ENCODE data around the gene PDXP.
A peak's percentile ranks its signal among the peaks of the same experiment; 100 is the strongest.

PDXP gene

GRCh38 chr22:37628830-37629229 is 29.7 kb upstream of the PDXP start:
- Histone ChIP-seq H3K36me3 (ENCODE audit: control insufficient read depth in 2 of 2, insufficient read depth in 2 of 2, low read length in 2 of 2) (peaks cover 25 to 40% of the 10 kb centered on the region in 2 donors), H3K9me3 (ENCODE audit: control insufficient read depth in 2 of 2, low read length in 2 of 2) (no peaks in the 10 kb centered on the region), H3K27ac (ENCODE audit: low read depth in 2 of 2, low read length in 2 of 2) (no peak overlapping the region), H3K4me3 (ENCODE audit: low read length in 2 of 2) (no peak overlapping the region), H3K4me1 (ENCODE audit: control insufficient read depth in 2 of 2, insufficient read depth in 2 of 2, low read length in 2 of 2) (peaks cover 41% of the 10 kb centered on the region in 2 donors), H3K9ac (ENCODE audit: low read depth in 1 of 2, low read length in 2 of 2) (no peak overlapping the region), H3K27me3 (ENCODE audit: control insufficient read depth in 2 of 2, insufficient read depth in 2 of 2, low read length in 2 of 2) (no peaks in the 10 kb centered on the region)

- Histone ChIP-seq H3K27ac (ENCODE audit: low read depth in 2 of 2, low read length in 2 of 2) (no peak overlapping the region), H3K27me3 (ENCODE audit: control insufficient read depth in 2 of 2, insufficient read depth in 2 of 2, low read length in 2 of 2) (no peaks in the 10 kb centered on the region), H3K4me3 (ENCODE audit: low read length in 2 of 2) (no peak overlapping the region), H3K36me3 (ENCODE audit: control insufficient read depth in 2 of 2, insufficient read depth in 2 of 2, low read length in 2 of 2) (peaks cover 25 to 36% of the 10 kb centered on the region in 2 donors), H3K4me1 (ENCODE audit: control insufficient read depth in 2 of 2, insufficient read depth in 2 of 2, low read length in 2 of 2) (peaks cover 46 to 48% of the 10 kb centered on the region in 2 donors), H3K9me3 (ENCODE audit: control insufficient read depth in 2 of 2, low read length in 2 of 2) (no peaks in the 10 kb centered on the region), H3K9ac (ENCODE audit: low read depth in 1 of 2, low read length in 2 of 2) (no peak overlapping the region)
Observed at GRCh38 chr22:37629928-37630327, 28.6 kb upstream of the PDXP start.

GRCh38 chr22:37630839-37631435 is 27.6 kb upstream of the PDXP start:
- peaks cover 22 to 30% of the 10 kb centered on the region in 2 donors for H3K36me3 ChIP-seq (ENCODE audit: control insufficient read depth in 2 of 2, insufficient read depth in 2 of 2, low read length in 2 of 2)
- no peak overlapping the region for H3K27ac ChIP-seq (ENCODE audit: low read depth in 2 of 2, low read length in 2 of 2)
- H3K4me1 ChIP-seq (ENCODE audit: control insufficient read depth in 2 of 2, insufficient read depth in 2 of 2, low read length in 2 of 2) = peaks cover 48 to 50% of the 10 kb centered on the region in 2 donors

GRCh38 chr22:37631448-37632173 is 26.9 kb upstream of the PDXP start:
- Histone ChIP-seq H3K27me3 (ENCODE audit: control insufficient read depth in 2 of 2, insufficient read depth in 2 of 2, low read length in 2 of 2) (no peaks in the 10 kb centered on the region), H3K4me3 (ENCODE audit: low read length in 2 of 2) (no peak overlapping the region), H3K36me3 (ENCODE audit: control insufficient read depth in 2 of 2, insufficient read depth in 2 of 2, low read length in 2 of 2) (peaks cover 22 to 30% of the 10 kb centered on the region in 2 donors), H3K27ac (ENCODE audit: low read depth in 2 of 2, low read length in 2 of 2) (peak overlapping the region in 1 of 2 donors; percentile 87), H3K4me1 (ENCODE audit: control insufficient read depth in 2 of 2, insufficient read depth in 2 of 2, low read length in 2 of 2) (peaks cover 44 to 48% of the 10 kb centered on the region in 2 donors), H3K9ac (ENCODE audit: low read depth in 1 of 2, low read length in 2 of 2) (no peak overlapping the region), H3K9me3 (ENCODE audit: control insufficient read depth in 2 of 2, low read length in 2 of 2) (no peaks in the 10 kb centered on the region)

More at GRCh38 chr22:37630839-37631435, 27.6 kb upstream of the PDXP start:
- no peak overlapping the region for H3K4me3 ChIP-seq (ENCODE audit: low read length in 2 of 2)
- no peak overlapping the region for H3K9ac ChIP-seq (ENCODE audit: low read depth in 1 of 2, low read length in 2 of 2)
- no peaks in the 10 kb centered on the region for H3K27me3 ChIP-seq (ENCODE audit: control insufficient read depth in 2 of 2, insufficient read depth in 2 of 2, low read length in 2 of 2)
- H3K9me3 ChIP-seq (ENCODE audit: control insufficient read depth in 2 of 2, low read length in 2 of 2) = no peaks in the 10 kb centered on the region

GRCh38 chr22:37632174-37633088 is 26.1 kb upstream of the PDXP start:
- H3K9me3 ChIP-seq (ENCODE audit: control insufficient read depth in 2 of 2, low read length in 2 of 2) = no peaks in the 10 kb centered on the region
- H3K9ac ChIP-seq (ENCODE audit: low read depth in 1 of 2, low read length in 2 of 2) = peak overlapping the region in 1 of 2 donors; percentile 50
- H3K36me3 ChIP-seq (ENCODE audit: control insufficient read depth in 2 of 2, insufficient read depth in 2 of 2, low read length in 2 of 2) = peaks cover 22 to 30% of the 10 kb centered on the region in 2 donors
- no peak overlapping the region for H3K4me3 ChIP-seq (ENCODE audit: low read length in 2 of 2)
- peak overlapping the region in 1 of 2 donors; percentile 87 for H3K27ac ChIP-seq (ENCODE audit: low read depth in 2 of 2, low read length in 2 of 2)
- no peaks in the 10 kb centered on the region for H3K27me3 ChIP-seq (ENCODE audit: control insufficient read depth in 2 of 2, insufficient read depth in 2 of 2, low read length in 2 of 2)
- H3K4me1 ChIP-seq (ENCODE audit: control insufficient read depth in 2 of 2, insufficient read depth in 2 of 2, low read length in 2 of 2) = peaks cover 44 to 48% of the 10 kb centered on the region in 2 donors

- H3K9me3 ChIP-seq (ENCODE audit: control insufficient read depth in 2 of 2, low read length in 2 of 2) = no peaks in the 10 kb centered on the region
- no peaks in the 10 kb centered on the region for H3K27me3 ChIP-seq (ENCODE audit: control insufficient read depth in 2 of 2, insufficient read depth in 2 of 2, low read length in 2 of 2)
- peaks cover 22 to 30% of the 10 kb centered on the region in 2 donors for H3K36me3 ChIP-seq (ENCODE audit: control insufficient read depth in 2 of 2, insufficient read depth in 2 of 2, low read length in 2 of 2)
- H3K4me1 ChIP-seq (ENCODE audit: control insufficient read depth in 2 of 2, insufficient read depth in 2 of 2, low read length in 2 of 2) = peaks cover 44 to 49% of the 10 kb centered on the region in 2 donors
- H3K4me3 ChIP-seq (ENCODE audit: low read length in 2 of 2) = peak overlapping the region; percentile 14 to 20
- peak overlapping the region; percentile 57 to 87 for H3K27ac ChIP-seq (ENCODE audit: low read depth in 2 of 2, low read length in 2 of 2)
- H3K9ac ChIP-seq (ENCODE audit: low read depth in 1 of 2, low read length in 2 of 2) = peak overlapping the region; percentile 50 to 56
Observed at GRCh38 chr22:37633089-37633624, 25.4 kb upstream of the PDXP start.

- H3K27me3 ChIP-seq (ENCODE audit: control insufficient read depth in 2 of 2, insufficient read depth in 2 of 2, low read length in 2 of 2) = no peaks in the 10 kb centered on the region
- H3K4me1 ChIP-seq (ENCODE audit: control insufficient read depth in 2 of 2, insufficient read depth in 2 of 2, low read length in 2 of 2) = peaks cover 47 to 56% of the 10 kb centered on the region in 2 donors
- peak overlapping the region; percentile 57 to 87 for H3K27ac ChIP-seq (ENCODE audit: low read depth in 2 of 2, low read length in 2 of 2)
- H3K36me3 ChIP-seq (ENCODE audit: control insufficient read depth in 2 of 2, insufficient read depth in 2 of 2, low read length in 2 of 2) = peaks cover 19 to 26% of the 10 kb centered on the region in 2 donors
- peak overlapping the region; percentile 50 to 56 for H3K9ac ChIP-seq (ENCODE audit: low read depth in 1 of 2, low read length in 2 of 2)
- H3K9me3 ChIP-seq (ENCODE audit: control insufficient read depth in 2 of 2, low read length in 2 of 2) = no peaks in the 10 kb centered on the region
- peak overlapping the region; percentile 14 to 44 for H3K4me3 ChIP-seq (ENCODE audit: low read length in 2 of 2)
Observed at GRCh38 chr22:37633625-37634416, 24.7 kb upstream of the PDXP start.

GRCh38 chr22:37634417-37634924 is 24.1 kb upstream of the PDXP start:
- H3K4me1 ChIP-seq (ENCODE audit: control insufficient read depth in 2 of 2, insufficient read depth in 2 of 2, low read length in 2 of 2) = peaks cover 52 to 60% of the 10 kb centered on the region in 2 donors
- H3K9ac ChIP-seq (ENCODE audit: low read depth in 1 of 2, low read length in 2 of 2) = peak overlapping the region in 1 of 2 donors; percentile 47
- no peaks in the 10 kb centered on the region for H3K27me3 ChIP-seq (ENCODE audit: control insufficient read depth in 2 of 2, insufficient read depth in 2 of 2, low read length in 2 of 2)
- H3K27ac ChIP-seq (ENCODE audit: low read depth in 2 of 2, low read length in 2 of 2) = peak overlapping the region; percentile 57 to 87
- H3K9me3 ChIP-seq (ENCODE audit: control insufficient read depth in 2 of 2, low read length in 2 of 2) = no peaks in the 10 kb centered on the region
- H3K4me3 ChIP-seq (ENCODE audit: low read length in 2 of 2) = peak overlapping the region in 1 of 2 donors; percentile 44
- H3K36me3 ChIP-seq (ENCODE audit: control insufficient read depth in 2 of 2, insufficient read depth in 2 of 2, low read length in 2 of 2) = peaks cover 19 to 20% of the 10 kb centered on the region in 2 donors

GRCh38 chr22:37635157-37635556 is 23.4 kb upstream of the PDXP start:
- H3K4me1 ChIP-seq (ENCODE audit: control insufficient read depth in 2 of 2, insufficient read depth in 2 of 2, low read length in 2 of 2) = peaks cover 55 to 60% of the 10 kb centered on the region in 2 donors
- H3K27me3 ChIP-seq (ENCODE audit: control insufficient read depth in 2 of 2, insufficient read depth in 2 of 2, low read length in 2 of 2) = no peaks in the 10 kb centered on the region
- peak overlapping the region in 1 of 2 donors; percentile 48 for H3K27ac ChIP-seq (ENCODE audit: low read depth in 2 of 2, low read length in 2 of 2)
- peaks cover 14% of the 10 kb centered on the region in 2 donors for H3K36me3 ChIP-seq (ENCODE audit: control insufficient read depth in 2 of 2, insufficient read depth in 2 of 2, low read length in 2 of 2)
- H3K9ac ChIP-seq (ENCODE audit: low read depth in 1 of 2, low read length in 2 of 2) = no peak overlapping the region
- H3K9me3 ChIP-seq (ENCODE audit: control insufficient read depth in 2 of 2, low read length in 2 of 2) = no peaks in the 10 kb centered on the region
- no peak overlapping the region for H3K4me3 ChIP-seq (ENCODE audit: low read length in 2 of 2)
